Measurements from ENCODE around the gene ZG16B.

ZG16B gene

GRCh38 chr16:2856686-2857450, 26.8 kb downstream of the ZG16B start:
- peaks cover 5% of the 10 kb centered on the region for H3K9me3 ChIP-seq
- peaks cover 80% of the 10 kb centered on the region for H3K27me3 ChIP-seq
- no peak overlapping the region for H3K27ac ChIP-seq
- no peak overlapping the region for H3K4me3 ChIP-seq (ENCODE audit: low read depth in 1 of 2, low read length in 1 of 2)
- no peak for TF ChIP-seq CTCF (IDR thresholded peaks at IDR 0.05)
- no peaks in the 10 kb centered on the region for H3K36me3 ChIP-seq
- peaks cover 0 to 9% of the 10 kb centered on the region in 2 experiments for H3K4me1 ChIP-seq (ENCODE audit: control insufficient read depth in 1 of 2, insufficient read depth in 1 of 2, low read depth in 1 of 2, low read length in 1 of 2)

GRCh38 chr16:2857451-2858244, 27.5 kb downstream of the ZG16B start, which contains the start of gene PRSS22:
Gene PRSS22, minus strand, starts transcription at chr16:2858170. Its CDS starts 66 bp downstream, at chr16:2858104.
- TF ChIP-seq CTCF (IDR thresholded peaks at IDR 0.05), result no peak
- H3K36me3 ChIP-seq, result no peaks in the 10 kb centered on the region
- H3K9me3 ChIP-seq, result peaks cover 5% of the 10 kb centered on the region
- H3K4me3 ChIP-seq (ENCODE audit: low read depth in 1 of 2, low read length in 1 of 2), result no peak within 1 kb of the TSS
- peaks cover 0 to 9% of the 10 kb centered on the region in 2 experiments for H3K4me1 ChIP-seq (ENCODE audit: control insufficient read depth in 1 of 2, insufficient read depth in 1 of 2, low read depth in 1 of 2, low read length in 1 of 2)
- peaks cover 73% of the 10 kb centered on the region for H3K27me3 ChIP-seq
- no peak within 1 kb of the TSS for H3K27ac ChIP-seq

- Histone ChIP-seq H3K4me1 (ENCODE audit: control insufficient read depth in 1 of 2, insufficient read depth in 1 of 2, low read depth in 1 of 2, low read length in 1 of 2) (peaks cover 0 to 9% of the 10 kb centered on the region in 2 experiments), H3K9me3 (peaks cover 5% of the 10 kb centered on the region), H3K27ac (no peak overlapping the region), H3K36me3 (no peaks in the 10 kb centered on the region), H3K27me3 (peaks cover 69% of the 10 kb centered on the region), H3K4me3 (ENCODE audit: low read depth in 1 of 2, low read length in 1 of 2) (no peak overlapping the region)
- no peak for TF ChIP-seq CTCF (IDR thresholded peaks at IDR 0.05)
These were observed 28.3 kb downstream of the ZG16B start for GRCh38 chr16:2858245-2859025.

GRCh38 chr16:2859686-2860265, 29.7 kb downstream of the ZG16B start:
- H3K4me3 ChIP-seq (ENCODE audit: low read depth in 1 of 2, low read length in 1 of 2), result no peak overlapping the region
- H3K27ac ChIP-seq, result no peak overlapping the region
- H3K9me3 ChIP-seq, result peaks cover 2% of the 10 kb centered on the region
- no peaks in the 10 kb centered on the region for H3K36me3 ChIP-seq
- no peak for TF ChIP-seq CTCF (IDR thresholded peaks at IDR 0.05)
- H3K27me3 ChIP-seq, result peaks cover 73% of the 10 kb centered on the region
- H3K4me1 ChIP-seq (ENCODE audit: control insufficient read depth in 1 of 2, insufficient read depth in 1 of 2, low read depth in 1 of 2, low read length in 1 of 2), result peaks cover 0 to 9% of the 10 kb centered on the region in 2 experiments

Data from neutrophil (primary cell).